ENCODE measurements around the gene SMIM44. TPM values are rescaled to one million over a fixed set of nuclear protein-coding genes. Genes with fewer than 3 reads are reported as not detected.

Gene SMIM44
- not detected in 2 replicates for total RNA-seq

DNA sequence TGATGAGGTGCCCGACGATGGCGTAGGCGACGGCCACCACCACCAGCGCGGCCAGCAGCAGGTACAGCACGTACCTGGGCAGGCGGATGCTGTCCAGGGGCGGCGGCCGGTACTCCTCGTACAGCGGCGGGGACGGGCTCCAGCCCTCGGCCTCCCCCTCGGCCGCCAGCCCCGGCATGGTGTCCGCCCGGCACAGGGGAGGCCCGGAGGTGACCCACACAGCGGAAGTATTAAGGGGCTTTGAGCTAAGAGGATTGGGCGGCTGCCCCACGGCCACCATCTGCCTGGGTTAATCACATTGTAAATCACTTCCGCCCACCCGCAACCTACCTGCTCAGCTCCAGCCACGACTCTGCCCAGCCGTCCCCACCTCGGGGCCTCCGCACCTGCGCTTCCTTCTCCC is at the start of gene SMIM44:
Gene SMIM44, minus strand, starts transcription at position 216 of the 403 bp plus-strand sequence. Its CDS starts 38 bp downstream, at position 178.

GRCh38 chr19:3505598-3506383 is 22.6 kb upstream of the SMIM44 start, which contains the start of gene FZR1:
FZR1 (plus strand) TSS chr19:3506311; CDS start chr19:3522990, 16,679 bp downstream.

GRCh38 chr19:3500429-3501101 is 17.3 kb upstream of the SMIM44 start, which contains the start of gene DOHH:
DOHH (minus strand) TSS chr19:3500674; CDS start chr19:3496814, 3,860 bp downstream.

GRCh38 chr19:3480383-3481091 is 2.7 kb downstream of the SMIM44 start, which contains the start of gene SMIM24:
SMIM24 (minus strand) TSS chr19:3480525; CDS start chr19:3480463, 62 bp downstream.

Other genes starting within 250 kb of the SMIM44 start
- 24.4 and 34.2 TPM in 2 replicates for gene NFIC, start 116.9 kb downstream of the SMIM44 start, total RNA-seq
- gene SMIM24, start 2.9 kb downstream of the SMIM44 start, total RNA-seq = not detected in 2 replicates
- 30.4 and 35.4 TPM in 2 replicates for gene DOHH, start 17.2 kb upstream of the SMIM44 start, total RNA-seq
- 39.8 and 47.2 TPM in 2 replicates for gene FZR1, start 22.9 kb upstream of the SMIM44 start, total RNA-seq
- gene TEKTIP1, start 55.7 kb upstream of the SMIM44 start, total RNA-seq = not detected in 2 replicates
- 92.6 and 116 TPM in 2 replicates for gene MFSD12, start 74.1 kb upstream of the SMIM44 start, total RNA-seq
- gene HMG20B, start 89.5 kb upstream of the SMIM44 start, total RNA-seq = 131 and 144 TPM in 2 replicates
- gene GIPC3, start 102.0 kb upstream of the SMIM44 start, total RNA-seq = 1.4 TPM in 2 replicates
- gene TBXA2R, start 123.4 kb upstream of the SMIM44 start, total RNA-seq = 8.5 and 9.3 TPM in 2 replicates
- 37.7 and 40.2 TPM in 2 replicates for gene CACTIN, start 143.3 kb upstream of the SMIM44 start, total RNA-seq
- 33.5 and 38.7 TPM in 2 replicates for gene PIP5K1C, start 217.0 kb upstream of the SMIM44 start, total RNA-seq
- gene TJP3, start 224.9 kb upstream of the SMIM44 start, total RNA-seq = not detected in 2 replicates

All from mammary microvascular endothelial cell (primary cell).